HepG2 (cell line): Measurements from ENCODE around the gene PRICKLE2.

ENCODE experiments used
- TF ChIP-seq, protein P1 (sequence below): sonication (generic); formaldehyde crosslinking; IDR thresholded peaks from 2 replicates; pipeline ENCODE4 v1.5.0; 2020; ENCODE audit warnings: mild to moderate bottlenecking, missing genetic modification reagents, moderate library complexity
- TF ChIP-seq, protein P2 (sequence below), 2 experiments: sonication (generic) in 1 of 2; formaldehyde crosslinking in 1 of 2; IDR thresholded peaks; 2 replicates each; pipeline versions ENCODE4 v1.5.1 to v1.6.1; 2011 to 2020; ENCODE audit warnings: borderline replicate concordance in 1 of 2, low read depth in 1 of 2, low read length in 1 of 2, mild to moderate bottlenecking in 1 of 2, missing genetic modification reagents in 1 of 2, moderate library complexity in 1 of 2

DNA sequence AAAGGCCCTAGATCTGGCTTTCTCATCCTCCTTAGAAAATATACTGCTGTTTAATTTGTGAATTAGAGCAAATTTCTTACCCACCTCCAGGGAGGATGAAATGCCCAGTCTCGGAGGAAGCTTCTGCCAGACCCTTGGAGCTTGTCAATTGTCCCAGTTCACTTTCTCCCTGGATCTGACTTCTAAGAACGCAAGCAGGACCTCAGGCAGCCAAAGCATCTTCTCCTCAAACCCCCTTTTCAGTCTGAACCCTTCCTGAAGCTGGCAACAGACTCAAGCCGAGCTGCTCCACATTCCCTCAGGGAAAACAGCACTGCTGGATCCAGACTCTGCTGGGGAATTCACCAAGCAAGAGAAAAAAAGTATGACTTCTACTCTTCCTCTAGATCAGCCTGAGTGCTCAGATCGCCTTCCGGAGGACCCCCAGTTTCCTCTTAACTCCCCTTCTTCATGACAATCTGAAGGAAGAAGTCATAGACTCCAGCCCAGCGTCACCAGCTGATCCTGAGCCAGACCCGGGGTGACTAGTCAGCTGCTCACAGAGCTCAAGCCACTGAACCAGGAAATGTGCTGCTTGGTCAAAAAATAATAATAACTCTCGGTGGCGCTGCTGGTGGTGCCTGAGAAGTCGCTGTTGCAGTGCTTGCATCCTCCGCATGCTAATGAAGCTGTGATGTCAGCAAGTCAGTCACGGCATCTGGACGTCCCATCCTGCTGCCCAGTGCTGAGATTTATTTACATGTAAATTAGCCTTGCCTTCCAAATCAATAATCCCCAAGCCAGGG is at the start of gene PRICKLE2:
- TF ChIP-seq, protein P1, sequence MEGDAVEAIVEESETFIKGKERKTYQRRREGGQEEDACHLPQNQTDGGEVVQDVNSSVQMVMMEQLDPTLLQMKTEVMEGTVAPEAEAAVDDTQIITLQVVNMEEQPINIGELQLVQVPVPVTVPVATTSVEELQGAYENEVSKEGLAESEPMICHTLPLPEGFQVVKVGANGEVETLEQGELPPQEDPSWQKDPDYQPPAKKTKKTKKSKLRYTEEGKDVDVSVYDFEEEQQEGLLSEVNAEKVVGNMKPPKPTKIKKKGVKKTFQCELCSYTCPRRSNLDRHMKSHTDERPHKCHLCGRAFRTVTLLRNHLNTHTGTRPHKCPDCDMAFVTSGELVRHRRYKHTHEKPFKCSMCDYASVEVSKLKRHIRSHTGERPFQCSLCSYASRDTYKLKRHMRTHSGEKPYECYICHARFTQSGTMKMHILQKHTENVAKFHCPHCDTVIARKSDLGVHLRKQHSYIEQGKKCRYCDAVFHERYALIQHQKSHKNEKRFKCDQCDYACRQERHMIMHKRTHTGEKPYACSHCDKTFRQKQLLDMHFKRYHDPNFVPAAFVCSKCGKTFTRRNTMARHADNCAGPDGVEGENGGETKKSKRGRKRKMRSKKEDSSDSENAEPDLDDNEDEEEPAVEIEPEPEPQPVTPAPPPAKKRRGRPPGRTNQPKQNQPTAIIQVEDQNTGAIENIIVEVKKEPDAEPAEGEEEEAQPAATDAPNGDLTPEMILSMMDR (CRISPR knock-in tag), result no peak
- TF ChIP-seq, protein P2, sequence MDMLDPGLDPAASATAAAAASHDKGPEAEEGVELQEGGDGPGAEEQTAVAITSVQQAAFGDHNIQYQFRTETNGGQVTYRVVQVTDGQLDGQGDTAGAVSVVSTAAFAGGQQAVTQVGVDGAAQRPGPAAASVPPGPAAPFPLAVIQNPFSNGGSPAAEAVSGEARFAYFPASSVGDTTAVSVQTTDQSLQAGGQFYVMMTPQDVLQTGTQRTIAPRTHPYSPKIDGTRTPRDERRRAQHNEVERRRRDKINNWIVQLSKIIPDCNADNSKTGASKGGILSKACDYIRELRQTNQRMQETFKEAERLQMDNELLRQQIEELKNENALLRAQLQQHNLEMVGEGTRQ (IDR thresholded peaks at IDR 0.05; ENCODE audit: low read depth, low read length), result no peak
- TF ChIP-seq, protein P2 (CRISPR knock-in tag; IDR thresholded peaks at IDR 0.05; ENCODE audit: borderline replicate concordance), result no peak
